Frontal cortex (tissue), 4 donors: Measurements from ENCODE around the gene MOGAT3. TPM values are rescaled to one million over a fixed set of nuclear protein-coding genes. Genes with fewer than 3 reads are reported as not detected.
A peak's percentile ranks its signal among the peaks of the same experiment; 100 is the strongest.

Experiments
- DNase-seq, 2 donors: peaks; one replicate each; pipeline ENCODE4 v3.0.0; 2012; ENCODE audit warnings: low spot score in 2 of 2
- FAIRE-seq: peaks from 2 replicates; lab custom pipeline; 2012; peaks lifted over from hg19 to GRCh38; lab: Jason Lieb, UNC
- total RNA-seq: library from RNA; depleted of rRNA; stranded (reverse); fragments of >200 nt; gene quantifications from one replicate; pipeline ENCODE4 v1.2.3, GENCODE V29; 2014
- donor health status: control.
- donor health status: control.
- donor health status: control.

Gene MOGAT3
- total RNA-seq, 1 donor from 2014 or later = not detected

DNA sequence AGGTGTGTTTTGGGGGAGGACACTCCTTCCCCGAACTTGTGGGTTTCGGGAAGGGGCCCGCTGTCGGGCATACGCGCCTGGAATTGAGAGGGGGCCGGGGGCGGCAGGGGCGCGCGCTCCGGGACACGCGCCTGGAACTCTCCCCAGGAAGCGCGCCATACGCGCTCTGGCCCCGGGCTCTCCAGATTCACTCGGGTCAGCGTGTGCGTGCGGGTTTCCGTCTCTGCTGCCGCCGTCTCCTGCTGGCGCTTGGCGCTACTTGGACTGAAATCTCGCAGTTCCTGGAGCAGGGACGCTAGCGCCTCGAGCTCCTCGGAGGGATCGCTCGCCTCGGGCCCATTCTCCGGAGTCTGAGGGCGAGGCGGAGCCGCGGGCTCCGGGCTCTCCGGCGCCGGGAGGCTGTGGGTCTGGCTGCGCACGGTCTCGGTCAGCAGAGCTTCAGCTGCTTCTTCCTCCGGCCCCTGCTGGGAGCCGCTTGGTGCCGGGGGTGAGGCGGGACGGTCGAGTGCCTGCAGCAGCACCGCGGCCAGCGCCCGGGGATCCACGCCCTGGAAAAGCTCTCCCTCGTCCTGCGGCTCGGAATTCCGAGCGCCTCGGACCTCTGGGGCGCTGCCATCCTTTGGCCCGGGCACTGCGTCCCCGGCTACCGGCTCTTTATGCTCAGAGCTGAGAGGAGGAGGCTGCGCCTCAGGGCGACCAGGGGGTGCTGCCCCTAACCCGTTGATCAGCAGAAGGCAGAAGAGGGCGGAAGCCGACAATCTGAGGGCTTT lies 36.6 kb downstream of the MOGAT3 start:
- DNase-seq (peak in 1 of 2 donors; percentile 12), FAIRE-seq (no peak)

DNA sequence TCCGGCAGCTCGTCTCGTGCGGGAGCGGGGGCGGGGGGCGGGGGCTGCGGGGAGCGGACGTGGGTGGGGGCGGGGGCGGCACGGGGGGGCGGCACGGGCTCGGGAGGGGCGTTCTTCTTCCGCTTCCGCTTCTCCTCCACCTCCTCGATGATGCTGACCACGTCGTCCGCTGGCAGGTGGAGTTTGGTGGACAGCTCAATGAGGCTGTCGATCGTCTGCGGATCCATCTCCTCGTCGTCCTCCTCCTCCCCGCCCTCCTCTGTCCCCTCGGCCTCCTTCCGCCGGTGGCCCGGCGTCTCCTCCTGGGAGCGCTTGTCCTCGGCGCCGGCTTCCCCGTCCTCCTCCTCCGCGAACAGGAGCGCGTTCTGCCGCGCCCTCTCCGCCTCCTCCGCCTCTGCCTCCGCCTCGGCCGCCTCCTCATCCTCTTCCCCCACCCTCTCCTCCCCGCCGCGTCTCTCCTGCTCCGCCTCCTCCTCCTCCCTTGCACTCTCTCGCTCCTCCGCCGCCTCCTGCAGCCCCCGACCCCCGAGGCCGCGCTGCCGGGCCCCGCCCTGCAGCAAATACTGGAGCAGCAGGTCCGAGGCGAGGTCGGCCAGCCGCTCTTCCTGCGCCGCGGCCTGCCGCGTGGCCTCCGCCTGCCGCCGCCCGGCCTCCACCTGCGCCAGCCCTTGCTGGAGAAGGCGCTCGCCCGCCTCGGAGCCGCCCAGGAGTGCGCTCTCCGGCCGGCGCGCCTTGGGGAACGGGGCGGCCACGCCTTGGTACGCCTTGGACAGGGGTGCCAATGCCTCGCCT lies 37.4 kb downstream of the MOGAT3 start:
- DNase-seq = peak in 1 of 2 donors; percentile 35
- no peak for FAIRE-seq

DNA sequence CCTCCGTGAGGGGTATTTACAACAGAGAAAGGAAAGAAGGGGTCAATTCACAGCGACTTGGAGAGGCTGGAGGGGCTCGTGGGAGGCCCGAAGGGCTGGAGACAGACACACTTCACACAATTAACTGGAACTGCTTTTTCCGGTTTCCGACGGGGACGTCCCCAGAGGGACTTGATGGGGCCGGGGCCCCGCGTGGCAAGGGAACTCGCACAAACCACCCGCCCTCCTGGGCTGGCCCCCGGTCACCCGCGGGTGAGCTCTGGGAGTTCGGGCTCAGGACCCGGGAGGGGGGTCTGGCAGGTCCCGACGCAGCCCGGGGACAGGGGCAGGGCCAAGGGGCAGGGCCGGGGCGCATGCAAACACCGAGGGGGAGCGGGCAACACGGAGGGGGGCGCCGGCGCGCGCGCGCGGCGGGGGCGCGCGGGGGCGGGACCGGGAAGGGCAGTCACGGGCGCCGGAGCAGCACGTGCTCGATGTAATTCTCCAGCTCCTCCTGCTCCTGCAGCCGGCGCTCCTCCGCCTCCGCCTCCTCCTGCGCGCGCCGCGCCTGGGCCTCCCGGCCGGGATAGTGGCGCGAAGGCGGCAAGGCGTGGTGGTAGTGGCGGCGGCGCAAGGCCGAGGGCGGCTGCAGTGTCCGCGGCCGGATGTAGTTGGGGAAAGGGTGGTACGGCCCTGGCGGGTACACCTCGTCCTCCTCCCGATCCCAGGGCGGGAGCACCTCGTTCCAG lies 38.1 kb downstream of the MOGAT3 start:
- DNase-seq = peak in 1 of 2 donors; percentile 42
- FAIRE-seq = no peak

DNA sequence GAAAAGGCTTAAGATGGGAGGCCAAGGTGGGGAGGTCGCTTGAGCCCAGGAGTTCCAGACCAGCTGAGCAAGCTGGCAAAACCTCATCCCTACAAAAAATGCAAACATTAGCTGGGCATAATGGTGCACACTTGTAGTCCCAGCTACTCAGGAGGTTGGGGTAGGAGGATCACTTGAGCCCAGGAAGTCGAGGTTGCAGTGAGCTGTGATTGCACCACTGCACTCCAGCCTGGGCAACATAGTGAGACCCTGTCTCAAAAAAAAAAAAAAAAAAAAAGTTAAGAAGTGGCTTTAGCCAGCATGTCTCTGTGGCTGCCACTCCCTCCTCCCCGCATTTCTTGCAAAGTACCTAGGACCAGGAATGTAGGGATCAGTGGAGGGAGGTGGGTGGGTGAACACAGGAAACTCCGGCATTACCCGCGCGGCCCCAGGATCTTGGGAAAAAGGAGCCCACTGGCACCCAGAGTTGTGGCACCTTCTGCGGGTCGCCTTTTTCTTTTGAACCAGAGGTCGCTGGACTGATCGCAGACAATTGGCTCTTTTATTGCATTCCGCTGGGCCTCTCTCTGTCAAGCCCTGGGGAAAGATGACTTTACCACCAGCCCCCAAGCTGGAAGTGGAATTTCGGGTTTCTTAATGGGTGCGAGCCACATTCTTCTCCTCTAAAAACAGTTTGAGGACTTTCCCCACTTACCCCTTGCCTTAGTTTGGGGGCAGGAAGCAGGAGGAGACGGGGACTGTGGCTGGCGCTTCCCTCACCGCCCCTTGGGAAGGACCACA lies 39.0 kb downstream of the MOGAT3 start:
- FAIRE-seq (no peak), DNase-seq (no peak)

DNA sequence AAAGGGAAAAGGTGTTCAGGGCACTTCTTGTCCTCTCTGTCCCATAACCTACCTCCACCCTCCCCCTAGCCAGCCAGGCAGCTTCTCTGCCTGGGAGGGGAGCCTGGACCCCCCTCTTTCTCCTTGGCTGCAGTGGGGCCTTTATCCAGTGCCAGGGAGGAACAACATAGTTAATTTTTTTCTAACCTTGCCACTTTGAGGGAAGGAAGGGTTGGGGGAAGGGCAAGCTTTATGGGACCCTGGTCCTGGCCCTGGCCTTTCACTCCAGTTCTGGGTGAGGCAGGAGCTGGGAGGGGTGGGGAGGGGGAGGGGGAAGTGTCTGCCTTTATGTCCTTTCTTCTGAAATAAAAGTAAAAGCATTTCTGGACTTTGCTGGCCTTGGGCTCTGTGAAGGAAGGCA lies 39.9 kb downstream of the MOGAT3 start:
- FAIRE-seq = no peak

DNA sequence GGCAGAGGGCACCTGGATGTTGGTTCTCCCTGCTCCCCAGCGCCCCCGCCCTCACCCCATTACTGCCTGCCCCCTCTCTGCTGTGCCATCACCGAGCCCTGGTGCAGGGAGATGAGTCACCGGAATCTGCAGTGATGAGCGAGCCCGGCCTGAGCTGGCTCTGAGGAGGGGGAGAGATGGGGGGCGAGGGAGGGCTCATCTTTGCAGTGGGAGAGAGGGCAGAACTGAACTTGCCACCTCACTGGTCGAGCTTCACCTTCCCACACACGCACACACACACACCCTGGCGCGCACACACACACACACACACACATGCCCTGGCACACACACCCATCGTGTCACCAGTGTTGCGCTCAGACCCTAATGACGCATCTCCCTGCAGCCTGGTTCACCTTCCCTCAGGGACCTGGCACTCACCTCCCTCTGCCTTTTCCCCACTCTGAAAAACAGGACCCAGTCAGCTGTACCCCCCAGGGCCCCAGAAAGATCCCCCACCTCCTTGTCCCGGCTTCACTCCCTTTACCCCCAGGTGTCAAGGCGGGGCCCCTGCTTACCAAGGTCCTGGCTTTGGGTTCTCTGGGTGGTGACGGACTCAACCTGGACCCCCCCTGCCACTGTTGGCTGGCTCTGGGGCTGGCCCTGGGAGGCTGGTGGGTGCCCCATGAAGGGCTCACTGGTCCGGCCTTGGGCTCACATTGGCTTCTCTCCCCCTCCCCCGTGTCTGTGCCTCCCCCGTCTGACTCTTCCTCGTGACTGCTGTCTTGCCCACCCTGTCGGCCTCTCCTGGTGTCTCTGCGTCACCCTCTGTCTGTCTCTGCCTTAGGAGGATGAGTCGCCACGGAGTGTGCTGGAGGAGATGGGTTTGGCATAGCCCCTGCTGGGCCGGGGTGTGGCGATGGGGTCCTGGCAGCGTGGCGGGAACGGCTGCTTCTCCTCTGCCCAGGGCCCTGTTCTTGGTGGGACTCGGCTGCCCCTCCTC lies 40.9 kb downstream of the MOGAT3 start:
- FAIRE-seq (no peak), DNase-seq (peak in 1 of 2 donors; percentile 30)

More for the DNA sequence above, 39.9 kb downstream of the MOGAT3 start:
- DNase-seq = no peak

DNA sequence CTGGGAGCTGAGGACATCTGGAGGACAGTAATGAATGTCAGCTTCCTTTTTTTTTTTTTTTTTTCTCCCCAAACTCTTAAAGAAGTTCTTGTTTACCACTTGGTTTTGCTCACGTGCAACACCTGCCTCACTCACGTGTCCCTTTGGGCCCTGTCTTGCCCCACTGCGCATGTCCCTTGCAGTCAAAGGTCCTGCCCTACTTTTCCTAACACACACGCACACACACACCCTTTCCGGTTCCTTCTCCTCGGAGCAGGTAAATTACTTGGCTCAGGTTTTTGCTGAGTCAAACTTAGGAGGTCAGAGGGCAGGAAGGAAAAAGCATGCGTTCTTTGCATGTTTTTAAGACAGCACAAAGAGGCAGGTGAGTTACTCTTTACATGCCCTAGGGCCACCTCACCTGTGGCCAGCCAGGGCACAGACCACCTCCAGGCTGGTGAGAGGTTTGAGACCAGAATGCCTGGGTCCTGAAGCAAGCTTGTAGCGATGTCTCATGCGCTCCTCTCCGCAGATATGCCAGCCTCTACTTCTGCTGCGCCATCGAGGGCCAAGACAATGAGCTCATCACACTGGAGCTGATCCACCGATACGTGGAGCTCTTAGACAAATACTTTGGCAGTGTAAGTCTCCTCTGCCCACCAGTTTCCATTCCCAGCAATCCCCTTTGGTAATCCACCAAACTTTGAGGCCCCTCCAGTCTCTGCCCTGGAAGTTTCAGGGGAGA lies 43.8 kb downstream of the MOGAT3 start:
- DNase-seq (peak in 1 of 2 donors; percentile 17), FAIRE-seq (no peak)

DNA sequence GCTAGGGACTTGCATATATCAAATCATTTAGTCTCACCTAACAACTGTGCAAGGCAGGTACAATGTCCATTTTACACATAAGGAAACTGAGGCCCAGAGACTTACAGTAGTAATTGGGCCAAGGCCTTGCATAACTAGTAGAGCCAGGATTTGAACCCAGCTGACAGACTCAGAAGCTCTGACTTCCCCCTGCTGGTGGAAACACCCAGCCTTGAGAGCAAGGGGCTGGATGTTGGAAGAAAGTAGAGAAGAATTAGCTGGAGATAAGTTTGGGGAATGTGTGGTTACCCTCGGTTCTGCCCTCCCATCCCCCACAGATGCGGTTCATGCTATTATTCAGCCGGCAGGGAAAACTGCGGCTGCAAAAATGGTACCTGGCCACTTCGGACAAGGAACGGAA lies 44.6 kb downstream of the MOGAT3 start:
- FAIRE-seq (no peak), DNase-seq (no peak)

DNA sequence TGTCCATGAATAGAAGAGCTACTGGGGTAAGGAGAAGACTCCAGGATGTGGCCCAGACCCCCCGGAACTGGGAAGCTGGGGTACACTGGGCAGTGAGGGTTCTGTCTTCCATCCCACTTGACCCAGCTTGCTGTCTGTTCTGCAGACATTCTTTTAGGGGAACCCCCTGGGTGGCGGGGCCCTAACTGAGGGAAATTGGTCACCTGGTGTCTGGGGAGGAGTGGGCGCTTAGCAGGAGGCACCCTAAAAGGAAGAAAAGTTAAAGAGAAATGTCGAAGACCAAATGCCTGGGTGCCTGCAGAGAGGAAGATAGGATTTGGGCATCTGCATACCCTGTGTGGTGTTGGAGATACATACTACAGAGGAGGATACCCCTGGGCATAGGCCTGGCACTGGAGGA lies 45.5 kb downstream of the MOGAT3 start:
- no peak for FAIRE-seq
- peak in 1 of 2 donors; percentile 25 for DNase-seq

DNA sequence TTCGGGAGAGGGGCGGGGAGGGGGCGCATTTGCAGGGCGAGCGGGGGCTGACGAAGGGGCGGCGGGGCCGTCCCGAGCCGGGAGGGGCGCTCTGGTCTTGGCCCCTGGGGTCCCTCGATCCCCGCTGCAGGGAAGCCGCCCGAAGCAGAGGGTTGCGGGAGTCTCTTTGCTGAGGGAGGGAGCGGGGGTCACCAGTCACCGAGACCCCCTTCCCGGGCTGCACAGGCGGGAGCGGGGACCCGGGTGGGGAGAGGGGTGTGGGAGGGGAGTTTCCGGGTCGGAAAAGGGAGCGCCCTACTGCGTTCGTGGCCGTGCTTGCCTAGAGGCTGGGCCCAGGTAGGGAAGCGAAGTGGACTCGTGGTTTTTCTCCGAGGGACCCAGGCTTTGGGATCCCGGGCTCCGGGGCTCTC lies 46.1 kb downstream of the MOGAT3 start:
- peak in 1 of 2 donors; percentile 33 for DNase-seq
- FAIRE-seq = no peak

DNA sequence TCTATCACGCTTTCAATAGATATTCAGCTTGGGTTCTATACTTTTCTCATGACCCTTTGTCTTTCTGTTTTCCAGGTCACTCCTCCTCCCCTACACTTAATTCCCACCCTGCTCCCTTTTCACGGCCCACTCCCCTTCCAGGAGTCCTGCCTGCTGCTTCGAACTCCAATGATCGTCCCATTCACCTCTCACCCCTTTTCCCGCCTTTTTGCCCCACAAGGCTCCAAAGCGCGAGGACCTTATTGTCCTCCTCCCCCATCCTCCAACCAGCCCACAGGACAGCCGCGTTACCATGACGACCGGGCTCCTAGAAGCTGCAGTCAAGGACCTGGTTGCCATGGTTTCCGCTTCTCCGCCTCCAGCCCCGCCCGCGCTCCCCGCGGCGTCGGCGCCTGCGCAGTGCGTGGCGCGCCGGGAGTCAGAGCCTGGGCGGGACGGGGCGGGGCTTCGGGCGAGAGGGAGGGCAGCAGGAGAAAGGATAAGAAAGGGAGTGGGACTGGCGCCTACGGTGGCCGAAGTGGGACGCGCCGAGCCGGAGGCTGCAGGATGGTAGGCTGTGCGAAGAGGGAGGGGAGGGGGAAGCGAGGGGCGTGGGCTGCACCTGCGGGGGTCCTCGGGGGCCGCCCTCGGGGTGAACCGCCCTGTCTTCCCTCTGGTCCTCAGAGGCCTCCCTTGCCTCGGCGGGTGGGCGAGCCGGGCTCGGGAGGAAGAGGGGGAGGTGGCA lies 46.7 kb downstream of the MOGAT3 start, which contains the start of gene AP1S1:
TSS of gene AP1S1 (plus strand) at position 508 of the 724 bp plus-strand sequence. CDS start at position 547, 39 bp downstream.
- FAIRE-seq = no peak
- peak; percentile 98 to 99 for DNase-seq

DNA sequence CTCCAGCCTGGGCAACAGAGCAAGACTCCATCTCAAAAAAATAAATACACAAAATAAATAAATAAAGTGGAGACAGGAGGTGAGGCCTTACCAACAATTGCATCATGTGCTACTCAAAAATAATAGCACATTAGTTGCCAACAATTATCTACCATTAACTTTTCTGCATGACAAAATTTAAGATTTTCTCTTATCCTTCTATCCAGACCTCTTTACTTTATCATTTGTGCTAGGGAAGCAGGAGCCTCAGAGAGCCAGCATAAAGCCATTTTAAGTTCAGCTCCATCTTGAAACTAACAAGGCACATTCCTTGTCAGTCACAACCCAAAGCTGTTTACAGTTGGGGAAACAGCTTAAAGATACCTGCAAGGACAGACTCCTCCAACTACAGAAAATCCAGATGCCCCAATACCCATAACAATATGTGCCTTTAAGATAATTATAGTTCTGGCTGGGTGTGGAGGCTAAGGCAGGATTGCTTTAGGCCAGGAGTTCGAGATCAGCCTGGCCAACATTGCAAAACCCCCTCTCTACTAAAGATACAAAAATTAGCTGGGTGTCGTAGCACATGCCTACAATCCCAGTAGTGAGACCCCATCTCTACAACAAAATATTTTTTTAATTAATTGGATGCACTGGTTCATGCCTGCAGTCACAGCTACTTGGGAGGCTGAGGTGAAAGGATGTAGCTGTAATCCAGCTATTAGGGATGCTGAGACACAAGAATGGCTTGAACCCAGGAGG lies 48.8 kb downstream of the MOGAT3 start:
- DNase-seq = no peak
- no peak for FAIRE-seq
